ENCODE results near the gene TF.

The TF gene

GRCh38 chr3:133820129-133820528 is 73.9 kb downstream of the TF start:
- DNase-seq: no peak

- DNase-seq: no peak
These were observed 74.9 kb downstream of the TF start for GRCh38 chr3:133820889-133821675.

GRCh38 chr3:133821767-133822638 is 75.8 kb downstream of the TF start:
- peak; percentile 13 for DNase-seq

GRCh38 chr3:133824961-133825485 is 78.8 kb downstream of the TF start:
- DNase-seq: no peak

GRCh38 chr3:133825969-133826727 is 80.0 kb downstream of the TF start:
- no peak for DNase-seq

- no peak for DNase-seq
These were observed 80.9 kb downstream of the TF start for GRCh38 chr3:133827136-133827535.

- DNase-seq: no peak
These were observed 81.5 kb downstream of the TF start for GRCh38 chr3:133827684-133828083.

- DNase-seq: no peak
These were observed 82.5 kb downstream of the TF start for GRCh38 chr3:133828576-133829309.

GRCh38 chr3:133829310-133829707 is 83.1 kb downstream of the TF start:
- DNase-seq: no peak

- DNase-seq: no peak
These were observed 83.9 kb downstream of the TF start for GRCh38 chr3:133830071-133830470.

GRCh38 chr3:133831966-133832801 is 86.0 kb downstream of the TF start:
- no peak for DNase-seq

GRCh38 chr3:133832802-133833144 is 86.6 kb downstream of the TF start:
- DNase-seq: no peak

GRCh38 chr3:133833267-133833666 is 87.1 kb downstream of the TF start:
- no peak for DNase-seq

- no peak for DNase-seq
These were observed 87.9 kb downstream of the TF start for GRCh38 chr3:133833880-133834620.

GRCh38 chr3:133834621-133835417 is 88.6 kb downstream of the TF start:
- no peak for DNase-seq

GRCh38 chr3:133835418-133835743 is 89.2 kb downstream of the TF start:
- DNase-seq: no peak

- DNase-seq: no peak
These were observed 89.8 kb downstream of the TF start for GRCh38 chr3:133835961-133836360.

GRCh38 chr3:133836497-133837158 is 90.4 kb downstream of the TF start:
- DNase-seq: no peak

GRCh38 chr3:133837487-133838295 is 91.5 kb downstream of the TF start:
- DNase-seq: no peak

All from fibroblast of skin of right quadriceps (primary cell).